ENCODE measurements around the gene EYA3. TPM values are rescaled to one million over a fixed set of nuclear protein-coding genes. Genes with fewer than 3 reads are reported as not detected.

The EYA3 gene
- total RNA-seq, 4 donors from 2014 or later: 8.2 to 11.9 (median 8.7) TPM

DNA sequence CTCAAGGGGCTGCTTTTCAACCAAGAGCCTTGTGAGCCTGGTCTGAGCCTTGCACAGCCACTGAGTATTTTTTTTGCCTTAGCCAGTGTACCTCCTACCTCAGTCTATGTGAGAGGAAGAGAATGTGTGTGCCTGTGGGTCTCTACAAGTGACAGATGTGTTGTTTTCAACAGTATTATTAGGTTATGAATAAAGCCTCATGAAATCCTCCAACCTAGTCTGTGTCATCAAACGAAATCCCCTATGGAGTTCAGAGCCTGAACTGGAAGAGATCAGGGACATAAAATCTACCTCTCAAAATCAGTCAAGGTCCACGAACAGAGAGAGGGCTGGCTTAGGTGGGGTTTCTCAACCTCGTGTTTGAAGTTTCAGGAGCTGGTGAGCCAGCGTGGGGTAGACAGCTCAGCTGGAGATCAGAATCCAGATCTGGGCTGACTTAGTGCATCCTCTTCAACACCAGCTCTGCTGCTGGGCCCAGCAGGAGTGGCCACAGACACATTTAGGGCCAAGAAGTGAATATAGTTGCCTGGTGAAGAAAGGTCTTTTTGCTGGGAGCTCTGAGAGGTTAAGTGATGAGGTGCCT lies 120.4 kb downstream of the EYA3 start:
- TF ChIP-seq EP300 (IDR thresholded peaks at IDR 0.05) (no peak), POLR2A (IDR thresholded peaks at IDR 0.05; ENCODE audit: low read depth) (no peak), POLR2AphosphoS5 (IDR thresholded peaks at IDR 0.05) (no peak)
- TF ChIP-seq, protein P1, sequence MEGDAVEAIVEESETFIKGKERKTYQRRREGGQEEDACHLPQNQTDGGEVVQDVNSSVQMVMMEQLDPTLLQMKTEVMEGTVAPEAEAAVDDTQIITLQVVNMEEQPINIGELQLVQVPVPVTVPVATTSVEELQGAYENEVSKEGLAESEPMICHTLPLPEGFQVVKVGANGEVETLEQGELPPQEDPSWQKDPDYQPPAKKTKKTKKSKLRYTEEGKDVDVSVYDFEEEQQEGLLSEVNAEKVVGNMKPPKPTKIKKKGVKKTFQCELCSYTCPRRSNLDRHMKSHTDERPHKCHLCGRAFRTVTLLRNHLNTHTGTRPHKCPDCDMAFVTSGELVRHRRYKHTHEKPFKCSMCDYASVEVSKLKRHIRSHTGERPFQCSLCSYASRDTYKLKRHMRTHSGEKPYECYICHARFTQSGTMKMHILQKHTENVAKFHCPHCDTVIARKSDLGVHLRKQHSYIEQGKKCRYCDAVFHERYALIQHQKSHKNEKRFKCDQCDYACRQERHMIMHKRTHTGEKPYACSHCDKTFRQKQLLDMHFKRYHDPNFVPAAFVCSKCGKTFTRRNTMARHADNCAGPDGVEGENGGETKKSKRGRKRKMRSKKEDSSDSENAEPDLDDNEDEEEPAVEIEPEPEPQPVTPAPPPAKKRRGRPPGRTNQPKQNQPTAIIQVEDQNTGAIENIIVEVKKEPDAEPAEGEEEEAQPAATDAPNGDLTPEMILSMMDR (IDR thresholded peaks at IDR 0.05): no peak
- 78% methylated on average over 4 of the region's 4 CpGs for WGBS
- intact Hi-C loops (cut with DNase I): no loop called here
- Histone ChIP-seq H3K27me3 (no peaks in the 10 kb centered on the region), H3K9me3 (no peaks in the 10 kb centered on the region), H3K4me3 (no peak overlapping the region), H3K27ac (replicated peaks in 1 of 4) (peak overlapping the region in 2 of 4 donors; percentile 15 to 34), H3K36me3 (peaks cover 22 to 70% (median 56%) of the 10 kb centered on the region in 4 donors), H3K4me1 (peaks cover 15 to 28% (median 22%) of the 10 kb centered on the region in 4 donors)
- no peak for DNase-seq (ENCODE audit: extremely low spot score)

DNA sequence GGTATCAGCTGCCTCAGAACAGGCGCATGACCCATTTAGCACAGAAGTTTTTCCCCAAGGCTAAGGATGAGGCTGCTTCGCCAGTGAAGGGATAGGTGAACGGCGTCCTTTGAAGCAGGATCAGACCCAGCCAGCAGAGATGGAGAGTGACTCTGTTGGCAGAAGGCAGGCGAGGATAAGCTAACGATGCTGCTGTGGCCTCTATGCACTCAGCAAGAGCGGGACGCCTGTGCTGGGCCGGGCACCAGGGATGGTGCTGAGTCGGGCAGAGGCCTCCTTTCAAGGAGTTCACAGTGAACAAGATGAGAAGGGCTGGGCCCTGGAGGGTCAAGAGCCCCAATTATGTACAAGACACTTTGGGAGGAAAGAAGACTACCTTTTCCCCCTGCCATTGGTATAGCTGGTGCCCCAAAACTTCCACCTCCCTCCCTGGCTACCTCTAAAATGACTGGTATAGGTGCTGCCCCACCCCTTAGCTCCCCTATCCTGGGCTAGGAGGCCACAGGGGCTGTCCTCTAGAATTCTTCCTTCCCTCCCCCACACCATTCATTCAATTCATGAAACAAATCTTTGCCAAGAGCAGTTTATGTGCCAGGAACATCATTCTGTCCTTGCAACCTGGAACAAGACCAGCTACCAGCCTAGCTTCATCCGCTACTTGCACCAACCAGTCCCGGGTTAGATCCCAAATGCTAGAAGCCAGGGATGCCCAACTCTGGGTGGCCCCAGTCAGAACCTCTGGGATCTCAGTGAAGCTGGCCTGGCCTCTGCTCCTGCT lies 121.1 kb downstream of the EYA3 start:
- intact Hi-C loops (cut with DNase I): no loop called here
- H3K36me3 ChIP-seq: peaks cover 22 to 66% (median 53%) of the 10 kb centered on the region in 4 donors
- peaks cover 15 to 28% (median 22%) of the 10 kb centered on the region in 4 donors for H3K4me1 ChIP-seq
- no peaks in the 10 kb centered on the region for H3K27me3 ChIP-seq
- TF ChIP-seq, protein P1 (IDR thresholded peaks at IDR 0.05): no peak
- H3K27ac ChIP-seq (replicated peaks in 1 of 4): no peak overlapping the region
- 93% methylated on average over 12 of the region's 12 CpGs for WGBS
- H3K9me3 ChIP-seq: no peaks in the 10 kb centered on the region
- H3K4me3 ChIP-seq: no peak overlapping the region
- DNase-seq (ENCODE audit: extremely low spot score): no peak

DNA sequence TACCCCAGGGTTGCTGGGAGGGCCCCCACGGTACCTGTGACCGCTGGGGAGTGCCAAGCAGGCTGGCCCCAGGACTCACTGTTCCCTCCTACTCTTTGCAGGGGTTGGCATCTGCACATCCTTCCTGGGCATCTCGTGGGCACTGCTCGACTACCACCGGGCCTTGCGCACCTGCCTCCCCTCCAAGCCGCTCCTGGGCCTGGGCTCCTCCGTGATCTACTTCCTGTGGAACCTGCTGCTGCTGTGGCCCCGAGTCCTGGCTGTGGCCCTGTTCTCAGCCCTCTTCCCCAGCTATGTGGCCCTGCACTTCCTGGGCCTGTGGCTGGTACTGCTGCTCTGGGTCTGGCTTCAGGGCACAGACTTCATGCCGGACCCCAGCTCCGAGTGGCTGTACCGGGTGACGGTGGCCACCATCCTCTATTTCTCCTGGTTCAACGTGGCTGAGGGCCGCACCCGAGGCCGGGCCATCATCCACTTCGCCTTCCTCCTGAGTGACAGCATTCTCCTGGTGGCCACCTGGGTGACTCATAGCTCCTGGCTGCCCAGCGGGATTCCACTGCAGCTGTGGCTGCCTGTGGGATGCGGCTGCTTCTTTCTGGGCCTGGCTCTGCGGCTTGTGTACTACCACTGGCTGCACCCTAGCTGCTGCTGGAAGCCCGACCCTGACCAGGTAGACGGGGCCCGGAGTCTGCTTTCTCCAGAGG lies 121.9 kb downstream of the EYA3 start:
- Histone ChIP-seq H3K4me3 (no peak overlapping the region), H3K27me3 (no peaks in the 10 kb centered on the region), H3K4me1 (peaks cover 8 to 25% (median 18%) of the 10 kb centered on the region in 4 donors), H3K27ac (replicated peaks in 1 of 4) (no peak overlapping the region), H3K9me3 (no peaks in the 10 kb centered on the region), H3K36me3 (peaks cover 22 to 63% (median 53%) of the 10 kb centered on the region in 4 donors)
- TF ChIP-seq POLR2AphosphoS5 (IDR thresholded peaks at IDR 0.05): no peak
- TF ChIP-seq EP300 (IDR thresholded peaks at IDR 0.05): no peak
- TF ChIP-seq, protein P1 (IDR thresholded peaks at IDR 0.05): no peak
- TF ChIP-seq POLR2A (IDR thresholded peaks at IDR 0.05; ENCODE audit: low read depth): no peak
- intact Hi-C loops (cut with DNase I): no loop called here
- 94% methylated on average over 14 of the region's 24 CpGs for WGBS
- DNase-seq (ENCODE audit: extremely low spot score): no peak

DNA sequence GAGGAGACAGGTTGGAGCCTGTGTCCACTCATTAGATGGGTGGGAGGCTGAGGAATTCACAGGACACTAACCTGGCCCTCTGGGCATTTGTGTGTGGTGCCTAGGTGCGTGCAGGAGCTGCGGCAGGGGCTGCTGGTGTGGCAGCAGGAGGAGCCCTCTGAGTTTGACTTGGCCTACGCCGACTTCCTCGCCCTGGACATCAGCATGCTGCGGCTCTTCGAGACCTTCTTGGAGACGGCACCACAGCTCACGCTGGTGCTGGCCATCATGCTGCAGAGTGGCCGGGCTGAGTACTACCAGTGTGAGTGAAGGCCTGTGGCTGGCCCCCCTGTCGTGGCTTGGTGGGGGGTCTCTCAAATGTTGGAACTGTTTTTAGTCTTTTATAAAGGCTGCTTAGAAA lies 125.0 kb downstream of the EYA3 start:
- no peaks in the 10 kb centered on the region for H3K9me3 ChIP-seq
- no peak for DNase-seq (ENCODE audit: extremely low spot score)
- 100% methylated on average over 1 of the region's 11 CpGs for WGBS
- H3K27me3 ChIP-seq: no peaks in the 10 kb centered on the region
- no peak overlapping the region for H3K27ac ChIP-seq (replicated peaks in 1 of 4)
- H3K4me3 ChIP-seq: no peak overlapping the region
- TF ChIP-seq, protein P1 (IDR thresholded peaks at IDR 0.05): no peak
- H3K36me3 ChIP-seq: peaks cover 18 to 57% (median 50%) of the 10 kb centered on the region in 4 donors
- intact Hi-C loops (cut with DNase I): no loop called here
- peaks cover 21 to 41% (median 29%) of the 10 kb centered on the region in 4 donors for H3K4me1 ChIP-seq
